Effector memory CD4-positive, alpha-beta T cell (primary cell): ENCODE measurements around the gene FAM210B.
A peak's percentile ranks its signal among the peaks of the same experiment; 100 is the strongest.
"Not testable (repeated sequence)": the region's sequence is repeated elsewhere in the genome, so short reads cannot be mapped to it uniquely, and the experiment has no call there.

Experiments used
- DNase-seq, 3 donors: peaks; one replicate each; pipeline ENCODE4 v3.0.0-alpha.2; 2020
- H3K27ac ChIP-seq: 2 replicates; pipeline ENCODE4 v1.7.0; 2013; ENCODE audit warnings: mild to moderate bottlenecking, low read length, moderate library complexity; ENCODE audit not compliant: insufficient read depth, poor library complexity, severe bottlenecking
- H3K27me3 ChIP-seq: replicated peaks from 2 replicates; pipeline ENCODE4 v1.7.0; 2013; ENCODE audit warnings: mild to moderate bottlenecking, low read length; ENCODE audit not compliant: insufficient read depth, control insufficient read depth, poor library complexity, severe bottlenecking
- H3K36me3 ChIP-seq: 2 replicates; pipeline ENCODE4 v1.7.0; 2013; ENCODE audit warnings: mild to moderate bottlenecking, low read length, moderate library complexity; ENCODE audit not compliant: control insufficient read depth, insufficient read depth
- H3K4me1 ChIP-seq: 2 replicates; pipeline ENCODE4 v1.7.0; 2013; ENCODE audit warnings: low read length, mild to moderate bottlenecking; ENCODE audit not compliant: control insufficient read depth, insufficient read depth, poor library complexity, severe bottlenecking
- H3K4me3 ChIP-seq: 2 replicates; pipeline ENCODE4 v1.7.0; 2013; ENCODE audit warnings: low read length, low read depth, mild to moderate bottlenecking; ENCODE audit not compliant: insufficient read depth, poor library complexity, severe bottlenecking
- H3K9me3 ChIP-seq: 2 replicates; pipeline ENCODE4 v1.7.0; 2013; ENCODE audit warnings: mild to moderate bottlenecking, low read length, moderate library complexity; ENCODE audit not compliant: control insufficient read depth

The FAM210B gene

GRCh38 chr20:56403465-56403864 lies 44.7 kb downstream of the FAM210B start:
- Histone ChIP-seq H3K4me3 (no peak overlapping the region), H3K27me3 (no peaks in the 10 kb centered on the region), H3K27ac (no peak overlapping the region), H3K9me3 (no peaks in the 10 kb centered on the region), H3K36me3 (peaks cover 64% of the 10 kb centered on the region), H3K4me1 (peaks cover 5% of the 10 kb centered on the region)
- no peak for DNase-seq

GRCh38 chr20:56405356-56405755 lies 46.6 kb downstream of the FAM210B start:
- H3K36me3 ChIP-seq, result peaks cover 51% of the 10 kb centered on the region
- H3K9me3 ChIP-seq, DNase-seq, H3K4me1 ChIP-seq, H3K27me3 ChIP-seq, H3K27ac ChIP-seq, H3K4me3 ChIP-seq: not testable (repeated sequence)

GRCh38 chr20:56406910-56407309 lies 48.1 kb downstream of the FAM210B start:
- Histone ChIP-seq H3K4me3 (no peak overlapping the region), H3K36me3 (peaks cover 38% of the 10 kb centered on the region), H3K9me3 (no peaks in the 10 kb centered on the region), H3K27me3 (no peaks in the 10 kb centered on the region), H3K4me1 (peaks cover 5% of the 10 kb centered on the region), H3K27ac (no peak overlapping the region)
- no peak for DNase-seq

- Histone ChIP-seq H3K36me3 (peaks cover 22% of the 10 kb centered on the region), H3K4me1 (peaks cover 17% of the 10 kb centered on the region), H3K27ac (peak overlapping the region; percentile 7), H3K27me3 (no peaks in the 10 kb centered on the region), H3K9me3 (no peaks in the 10 kb centered on the region), H3K4me3 (no peak overlapping the region)
- DNase-seq, result no peak
Observed at GRCh38 chr20:56409521-56409920, 50.7 kb downstream of the FAM210B start.

GRCh38 chr20:56409956-56410355 lies 51.2 kb downstream of the FAM210B start:
- H3K9me3 ChIP-seq, result no peaks in the 10 kb centered on the region
- peak overlapping the region; percentile 7 for H3K27ac ChIP-seq
- no peaks in the 10 kb centered on the region for H3K27me3 ChIP-seq
- no peak overlapping the region for H3K4me3 ChIP-seq
- no peak for DNase-seq
- H3K4me1 ChIP-seq, result peaks cover 20% of the 10 kb centered on the region
- H3K36me3 ChIP-seq, result peaks cover 22% of the 10 kb centered on the region

- peak overlapping the region; percentile 54 for H3K4me3 ChIP-seq
- H3K27ac ChIP-seq, result peak overlapping the region; percentile 81
- H3K9me3 ChIP-seq, H3K27me3 ChIP-seq, DNase-seq: not testable (repeated sequence)
- H3K36me3 ChIP-seq, result peaks cover 12% of the 10 kb centered on the region
- H3K4me1 ChIP-seq, result peaks cover 28% of the 10 kb centered on the region
Observed at GRCh38 chr20:56411287-56411686, 52.5 kb downstream of the FAM210B start.

GRCh38 chr20:56411759-56412472 lies 53.1 kb downstream of the FAM210B start, which contains the start of gene CASS4:
Gene CASS4 (plus strand): TSS chr20:56412260. CDS start chr20:56412459, 199 bp downstream.
- Histone ChIP-seq H3K27ac (peak within 1 kb of the TSS; percentile 81), H3K36me3 (peaks cover 11% of the 10 kb centered on the region), H3K4me3 (peak within 1 kb of the TSS; percentile 54), H3K9me3 (no peaks in the 10 kb centered on the region), H3K27me3 (no peaks in the 10 kb centered on the region), H3K4me1 (peaks cover 34% of the 10 kb centered on the region)
- DNase-seq, result no peak

GRCh38 chr20:56412473-56412790 lies 53.7 kb downstream of the FAM210B start:
- H3K4me1 ChIP-seq, result peaks cover 39% of the 10 kb centered on the region
- H3K27me3 ChIP-seq, result no peaks in the 10 kb centered on the region
- peaks cover 6% of the 10 kb centered on the region for H3K36me3 ChIP-seq
- no peaks in the 10 kb centered on the region for H3K9me3 ChIP-seq
- H3K27ac ChIP-seq, result peak overlapping the region; percentile 81
- DNase-seq, result no peak
- H3K4me3 ChIP-seq, result peak overlapping the region; percentile 54

GRCh38 chr20:56412949-56413348 lies 54.2 kb downstream of the FAM210B start:
- Histone ChIP-seq H3K9me3 (no peaks in the 10 kb centered on the region), H3K27ac (peak overlapping the region; percentile 81), H3K36me3 (peaks cover under 1% of the 10 kb centered on the region), H3K4me3 (peak overlapping the region; percentile 54), H3K4me1 (peaks cover 45% of the 10 kb centered on the region), H3K27me3 (no peaks in the 10 kb centered on the region)
- no peak for DNase-seq

GRCh38 chr20:56414842-56415765 lies 56.3 kb downstream of the FAM210B start:
- Histone ChIP-seq H3K27me3 (no peaks in the 10 kb centered on the region), H3K36me3 (no peaks in the 10 kb centered on the region), H3K9me3 (no peaks in the 10 kb centered on the region), H3K27ac (peak overlapping the region; percentile 74), H3K4me1 (peaks cover 59% of the 10 kb centered on the region), H3K4me3 (peak overlapping the region; percentile 54)
- no peak for DNase-seq
